HG03139 (cell line): ENCODE data around the gene COX4I1.

Experiments
- ATAC-seq: cut with Tn5 transposase; IDR thresholded peaks from one replicate; pipeline ENCODE4 v1.9.1; 2021; ENCODE audit not compliant: unreplicated experiment

COX4I1 gene

GRCh38 chr16:85799497-85800320 is at the start of gene COX4I1, which contains the start of gene EMC8:
COX4I1 (plus strand) TSS chr16:85799695; CDS start chr16:85801206, 1,511 bp downstream.
EMC8 (minus strand) TSS chr16:85799544; CDS start chr16:85799295, 249 bp downstream.
- peak; percentile 79 for ATAC-seq

DNA sequence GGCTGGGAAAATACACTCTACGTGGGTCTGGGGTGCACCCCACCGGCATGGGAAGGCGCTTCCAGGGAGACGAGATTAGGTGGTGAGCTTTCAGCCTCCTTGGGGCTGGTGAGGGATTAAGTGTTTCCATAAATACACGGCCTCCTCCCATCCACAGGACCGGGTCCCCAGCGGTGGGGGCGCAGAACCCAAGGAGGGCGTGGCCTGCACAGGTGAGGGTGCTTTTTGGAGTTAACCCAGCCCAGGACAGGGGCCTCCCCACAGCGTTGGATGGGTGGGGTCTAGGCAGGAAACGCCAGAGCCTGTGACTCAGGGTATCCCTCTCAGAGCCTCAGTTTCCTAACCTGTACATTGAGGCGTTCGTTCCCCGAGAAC is 49.7 kb upstream of the COX4I1 start:
- no peak for ATAC-seq

GRCh38 chr16:85750146-85750826 is 49.2 kb upstream of the COX4I1 start:
- no peak for ATAC-seq

- ATAC-seq = no peak
These were observed 48.4 kb upstream of the COX4I1 start, which contains the start of gene C16orf74 for GRCh38 chr16:85750827-85751697. C16orf74 (minus strand) TSS chr16:85751096; CDS start chr16:85735217, 15,879 bp downstream.

GRCh38 chr16:85751698-85752501 is 47.6 kb upstream of the COX4I1 start:
- no peak for ATAC-seq

DNA sequence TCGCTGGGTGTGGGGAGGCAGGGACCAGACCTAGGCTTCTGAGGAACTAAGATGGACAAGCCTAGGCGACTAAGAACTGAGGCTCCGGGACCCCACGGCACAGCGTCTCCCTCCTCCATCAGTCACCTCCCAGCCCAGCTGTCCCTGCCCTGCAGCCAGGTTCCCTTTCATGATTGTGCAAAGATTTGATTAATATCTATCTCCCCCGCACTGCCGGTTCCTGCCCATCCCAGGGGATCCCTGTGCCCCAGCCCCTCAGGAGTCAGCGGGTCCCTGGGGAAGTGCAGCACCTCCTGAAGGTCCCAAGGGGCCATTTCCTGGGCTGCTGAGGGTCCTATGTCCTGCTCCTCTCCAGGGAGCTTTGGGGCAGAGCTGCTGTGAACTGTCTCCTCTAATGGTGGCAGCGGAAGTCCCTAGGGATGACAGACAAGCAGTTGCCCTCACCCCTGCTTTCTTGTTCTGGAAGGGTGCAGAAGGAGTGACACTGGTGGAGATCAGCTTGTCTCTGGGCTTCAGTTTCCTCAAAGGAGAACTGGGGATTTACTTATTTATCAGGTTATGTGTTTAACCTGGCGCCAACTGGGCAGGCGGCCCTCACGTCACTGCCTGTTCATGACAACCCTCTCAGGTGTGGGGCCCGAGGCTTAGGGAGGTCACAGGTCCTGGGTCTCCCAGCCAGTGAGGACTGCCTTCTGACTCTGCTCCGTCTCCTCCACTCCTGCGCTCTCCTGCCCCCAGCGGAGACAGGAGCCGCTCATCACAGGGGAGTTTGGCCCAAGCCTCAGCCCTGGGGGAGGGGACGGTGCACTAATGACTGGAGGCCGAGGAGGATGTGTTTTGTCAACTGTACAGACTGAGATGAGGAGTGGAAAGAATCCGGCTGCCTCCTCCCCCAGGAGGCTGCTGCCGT is 46.7 kb upstream of the COX4I1 start:
- no peak for ATAC-seq

- ATAC-seq = no peak
These were observed 45.9 kb upstream of the COX4I1 start for GRCh38 chr16:85753559-85753958.

DNA sequence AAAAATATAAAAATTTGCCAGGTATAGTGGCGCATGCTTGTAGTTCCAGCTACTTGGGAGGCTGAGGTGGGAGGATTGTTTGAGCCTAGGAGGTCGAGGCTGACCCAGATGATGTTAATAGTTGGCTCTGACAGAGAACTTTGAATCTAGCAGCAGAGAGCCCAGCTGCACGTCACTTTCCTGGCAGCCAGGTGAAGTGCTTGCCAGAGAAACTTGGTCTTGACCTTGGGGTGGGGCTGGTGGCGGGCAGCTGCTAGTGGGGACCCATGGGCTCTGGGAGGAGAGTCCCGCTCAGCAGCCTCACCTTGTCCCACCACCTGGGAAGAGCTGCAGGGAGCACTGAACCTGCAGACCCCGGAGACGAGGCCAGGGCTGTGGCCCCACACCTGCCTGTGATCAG is 45.5 kb upstream of the COX4I1 start:
- ATAC-seq = no peak

- ATAC-seq = no peak
These were observed 45.1 kb upstream of the COX4I1 start for GRCh38 chr16:85754413-85754812.

DNA sequence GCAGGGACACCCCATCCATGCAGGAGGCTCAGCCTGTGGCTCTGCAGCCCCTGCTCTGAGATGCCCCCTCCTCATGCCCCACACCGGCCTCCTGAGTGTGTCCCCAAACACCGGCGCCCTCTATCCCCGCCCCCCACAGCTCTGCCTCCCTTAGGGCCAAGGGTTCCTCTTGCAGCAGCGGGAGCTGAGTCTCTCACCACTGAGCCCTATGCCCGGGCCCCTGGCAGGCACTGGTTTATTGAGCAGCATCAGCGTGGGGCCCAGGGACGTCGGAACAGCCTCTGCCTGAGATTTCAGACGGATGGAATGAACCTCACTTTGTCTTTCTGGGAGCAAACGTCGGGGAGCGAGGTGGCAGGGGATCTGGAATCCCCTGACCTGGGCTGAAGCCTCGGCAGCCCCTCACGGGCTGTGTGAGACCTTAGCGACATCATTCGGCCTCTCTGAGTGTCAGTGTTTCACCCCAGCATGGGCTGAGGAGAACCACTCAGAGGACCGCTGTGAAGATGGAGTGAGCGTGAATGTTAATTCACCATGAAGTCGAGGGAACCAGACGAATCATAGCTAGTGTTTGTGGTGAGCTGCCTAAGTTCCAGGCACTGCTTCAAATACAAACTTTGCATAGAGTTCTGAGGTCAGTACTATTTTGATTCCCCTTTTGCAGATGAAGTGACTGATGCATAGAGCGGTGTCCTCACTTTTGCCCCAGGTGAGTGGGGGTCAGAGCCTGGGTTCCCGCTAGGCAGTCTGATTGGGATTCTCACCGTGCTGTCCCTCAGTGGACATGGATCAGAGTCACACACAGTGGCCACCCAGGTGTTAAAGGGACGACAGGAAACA is 43.3 kb upstream of the COX4I1 start:
- no peak for ATAC-seq

DNA sequence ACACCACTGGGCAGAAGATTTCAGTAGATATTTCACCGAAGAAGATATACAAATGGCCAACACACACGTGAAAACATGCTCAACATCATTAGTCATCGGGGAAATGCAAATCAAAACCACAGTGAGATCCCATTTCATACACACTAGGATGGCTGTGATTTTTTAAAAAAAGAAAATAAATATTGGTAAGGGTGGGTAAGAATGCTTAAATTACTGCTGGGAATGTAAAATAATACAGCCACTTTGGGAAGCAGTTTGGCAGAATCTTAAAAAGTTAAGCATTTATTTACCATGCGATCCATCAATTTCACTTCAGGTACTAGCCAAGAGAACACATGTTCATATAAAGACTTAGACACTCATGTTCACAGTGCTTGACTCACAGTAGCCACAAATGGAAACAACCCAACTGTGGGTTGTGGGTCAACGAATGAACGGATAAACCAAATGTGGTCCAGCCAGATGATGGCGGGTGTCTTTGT is 42.1 kb upstream of the COX4I1 start:
- no peak for ATAC-seq

DNA sequence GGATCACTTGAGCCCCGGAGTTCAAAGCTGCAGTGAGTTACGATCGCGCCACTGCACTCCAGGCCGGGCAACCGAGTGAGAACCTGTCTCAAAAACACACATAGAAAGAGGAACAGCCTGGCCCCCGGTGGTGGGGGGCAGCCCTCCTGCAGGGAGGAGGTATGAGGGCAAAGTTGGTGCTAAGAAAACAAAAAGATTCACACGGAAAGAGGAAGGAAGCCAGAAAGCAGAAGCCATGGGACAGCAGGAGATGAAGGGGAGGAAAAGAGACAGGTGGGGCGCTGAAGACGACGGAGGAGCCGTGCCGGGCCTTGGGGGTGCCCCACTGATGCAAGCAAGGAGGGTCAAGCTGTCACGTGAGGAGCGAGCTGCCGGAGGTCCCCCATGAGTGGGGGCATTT is 40.4 kb upstream of the COX4I1 start:
- ATAC-seq = no peak

- ATAC-seq = no peak
These were observed 39.7 kb upstream of the COX4I1 start for GRCh38 chr16:85759631-85760419.

GRCh38 chr16:85761861-85762260 is 37.6 kb upstream of the COX4I1 start:
- no peak for ATAC-seq

DNA sequence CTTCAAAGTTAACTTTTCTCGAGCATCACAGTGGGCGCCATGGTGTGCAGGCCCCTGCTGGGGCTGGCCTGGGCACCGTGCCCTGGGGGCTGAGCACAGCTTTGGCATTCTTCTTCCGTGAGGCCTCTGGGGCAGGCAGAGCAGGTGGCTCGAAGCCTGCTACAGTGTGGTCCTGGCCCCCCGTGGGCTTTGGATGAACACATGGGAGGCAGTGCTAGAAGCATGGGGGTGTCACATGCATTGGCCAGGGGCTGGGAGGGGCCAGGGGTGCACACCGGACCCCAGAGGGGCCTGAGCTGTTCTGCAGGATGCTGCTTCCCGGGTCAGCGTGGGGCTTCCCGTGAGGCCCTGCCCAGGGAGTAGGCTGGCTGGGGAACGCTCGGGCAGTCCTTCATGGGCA is 36.5 kb upstream of the COX4I1 start:
- ATAC-seq = no peak

DNA sequence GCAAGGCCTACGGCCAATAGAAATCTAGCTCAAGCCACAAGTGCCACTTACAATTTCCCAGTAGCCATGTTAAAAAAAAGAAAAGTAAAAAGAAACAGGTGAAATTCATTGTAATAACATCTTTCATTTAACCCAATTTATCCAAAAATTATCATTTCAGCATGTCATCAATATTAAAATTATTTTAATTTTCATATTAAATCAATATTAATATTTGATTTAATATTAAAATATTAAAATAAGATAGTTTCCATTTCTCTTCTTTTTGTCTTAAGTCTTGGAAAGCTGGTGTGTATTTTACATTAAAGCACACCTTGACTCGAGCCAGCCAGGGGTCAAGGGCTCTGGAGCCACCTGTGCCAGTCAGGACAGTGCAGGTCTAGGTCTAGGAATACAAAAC is 35.9 kb upstream of the COX4I1 start:
- ATAC-seq = no peak

DNA sequence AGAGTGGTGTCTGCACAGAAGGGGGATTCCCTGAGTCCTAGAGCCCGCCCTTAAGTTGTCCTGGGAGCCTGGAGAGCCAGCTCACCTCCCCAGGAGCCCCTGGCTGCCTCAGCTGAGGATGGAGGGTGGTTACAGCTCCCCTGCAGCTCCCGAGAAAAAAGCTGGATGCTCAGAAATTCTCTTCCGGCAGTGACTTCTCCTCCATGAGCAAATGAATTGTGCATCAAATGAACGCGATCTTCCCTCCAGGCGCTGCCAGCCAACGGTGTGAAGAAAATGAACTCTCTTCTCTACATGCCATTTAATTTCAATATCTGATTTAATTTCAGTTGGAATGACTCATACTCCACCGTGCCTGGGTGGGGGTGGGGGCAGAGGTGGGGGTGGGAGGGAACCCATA is 34.3 kb upstream of the COX4I1 start:
- no peak for ATAC-seq

DNA sequence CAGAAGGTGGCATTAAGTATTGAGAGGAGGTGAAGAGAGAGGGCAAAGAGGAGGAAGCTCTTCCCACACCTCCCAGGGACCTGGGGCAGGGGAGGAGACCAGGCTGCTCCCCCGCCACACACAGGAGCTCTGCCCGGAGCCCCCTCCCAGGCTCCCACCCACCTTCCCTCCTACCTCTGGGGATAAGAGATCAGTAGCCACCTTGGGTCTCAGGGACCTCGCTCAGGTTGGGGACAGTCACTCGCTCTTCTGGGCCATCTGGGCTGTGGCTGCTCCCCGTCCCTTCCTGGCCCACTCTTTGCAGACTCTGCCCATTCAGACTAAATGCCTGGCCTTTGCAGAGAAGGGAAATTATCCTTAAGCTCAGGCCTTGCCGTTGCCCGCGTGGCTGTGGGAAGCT is 33.7 kb upstream of the COX4I1 start:
- ATAC-seq = no peak
